HG03060 (cell line): ENCODE measurements around the gene RNF157.

Experiments
- ATAC-seq: cut with Tn5 transposase; IDR thresholded peaks from one replicate; pipeline ENCODE4 v1.9.1; 2021; ENCODE audit warnings: low read depth, moderate number of reproducible peaks; ENCODE audit not compliant: unreplicated experiment

RNF157 gene

DNA sequence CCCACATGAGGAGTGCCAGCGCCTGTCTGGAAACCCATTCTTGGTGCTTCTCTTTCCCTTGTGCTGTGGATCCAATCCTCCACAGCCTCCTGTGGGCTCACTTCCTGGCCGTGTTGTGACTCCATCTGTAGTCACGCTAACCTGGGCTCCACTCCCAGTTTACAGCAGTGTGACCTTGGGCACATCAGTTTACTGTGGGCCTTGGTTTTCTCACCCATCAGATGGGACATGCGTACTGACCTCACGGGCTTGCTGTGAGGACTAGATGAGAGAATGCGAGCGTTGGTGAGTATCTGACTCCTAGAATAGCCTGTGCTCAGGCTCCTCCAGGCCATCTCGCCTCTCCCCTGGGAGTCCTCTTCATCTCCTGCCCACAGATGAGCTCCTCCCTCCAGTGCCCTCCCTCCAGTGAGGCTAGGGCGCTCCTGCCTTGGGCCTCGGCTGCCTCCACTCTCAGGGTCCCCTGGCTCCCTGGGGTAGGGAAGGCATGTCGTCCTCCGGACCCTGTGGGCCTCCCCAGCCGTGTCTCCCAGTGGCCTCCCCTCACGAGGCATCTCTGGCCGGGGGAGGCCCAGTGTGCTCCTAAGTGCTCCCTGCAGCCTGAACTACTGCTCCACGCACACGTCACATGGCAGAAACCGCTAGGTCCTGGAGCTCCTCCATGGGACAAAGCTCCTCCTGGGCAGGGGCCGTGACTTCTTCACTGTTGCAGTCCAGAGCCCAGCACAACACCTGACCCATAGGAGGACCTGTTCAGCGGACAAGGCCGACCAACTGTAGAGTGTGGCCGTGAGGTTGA is 94.0 kb downstream of the RNF157 start:
- ATAC-seq, result no peak

GRCh38 chr17:76145231-76146052 is 94.9 kb downstream of the RNF157 start:
- ATAC-seq, result no peak

DNA sequence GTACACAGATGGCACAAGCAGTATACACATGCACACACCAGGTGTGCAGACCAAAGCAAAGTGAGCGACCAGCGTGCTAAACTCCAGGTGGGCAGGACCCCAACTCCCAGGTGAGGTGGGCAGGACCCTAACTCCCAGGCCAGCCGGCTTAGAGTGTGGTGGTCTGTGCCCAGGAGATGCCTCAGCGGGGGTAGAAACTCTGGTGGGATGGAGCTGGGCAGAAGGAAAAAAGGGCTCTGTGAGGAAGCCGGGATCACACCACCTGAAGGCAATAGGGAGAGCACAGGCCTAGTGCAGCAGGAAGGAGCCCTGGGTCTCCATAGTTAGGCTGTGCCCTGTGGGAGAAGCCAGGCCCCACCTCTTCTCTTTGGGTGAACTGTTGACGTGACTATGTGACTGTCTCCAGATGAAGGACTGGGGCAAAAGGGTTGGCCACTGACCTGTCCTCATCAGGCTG is 97.7 kb downstream of the RNF157 start:
- ATAC-seq, result no peak

DNA sequence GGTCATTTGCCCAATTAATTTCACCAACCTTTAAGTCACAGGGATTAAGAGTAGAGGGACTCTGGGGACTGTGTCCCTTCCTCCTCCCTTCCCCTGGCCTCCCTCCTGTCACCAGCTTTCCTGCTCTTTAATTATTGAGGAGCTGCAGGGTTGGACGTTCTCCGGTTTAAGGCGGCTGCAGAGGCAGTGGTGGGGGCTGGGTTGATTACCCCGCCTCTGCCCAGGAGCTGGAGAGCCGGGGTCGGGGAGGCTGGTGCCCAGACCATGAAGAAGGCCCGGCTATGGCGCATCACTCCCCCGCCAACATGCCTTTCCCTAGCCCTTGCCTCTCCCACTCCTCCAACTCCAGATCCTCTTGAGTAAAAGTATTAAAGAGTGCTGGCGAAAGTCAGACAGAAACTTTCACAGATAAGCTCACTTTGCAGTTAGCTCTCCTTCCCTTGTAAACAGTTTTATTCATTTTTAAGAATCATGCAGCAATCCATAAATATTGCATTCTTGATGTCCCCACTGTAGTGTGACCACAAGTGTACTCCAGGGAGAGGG is 98.2 kb downstream of the RNF157 start:
- ATAC-seq, result no peak

DNA sequence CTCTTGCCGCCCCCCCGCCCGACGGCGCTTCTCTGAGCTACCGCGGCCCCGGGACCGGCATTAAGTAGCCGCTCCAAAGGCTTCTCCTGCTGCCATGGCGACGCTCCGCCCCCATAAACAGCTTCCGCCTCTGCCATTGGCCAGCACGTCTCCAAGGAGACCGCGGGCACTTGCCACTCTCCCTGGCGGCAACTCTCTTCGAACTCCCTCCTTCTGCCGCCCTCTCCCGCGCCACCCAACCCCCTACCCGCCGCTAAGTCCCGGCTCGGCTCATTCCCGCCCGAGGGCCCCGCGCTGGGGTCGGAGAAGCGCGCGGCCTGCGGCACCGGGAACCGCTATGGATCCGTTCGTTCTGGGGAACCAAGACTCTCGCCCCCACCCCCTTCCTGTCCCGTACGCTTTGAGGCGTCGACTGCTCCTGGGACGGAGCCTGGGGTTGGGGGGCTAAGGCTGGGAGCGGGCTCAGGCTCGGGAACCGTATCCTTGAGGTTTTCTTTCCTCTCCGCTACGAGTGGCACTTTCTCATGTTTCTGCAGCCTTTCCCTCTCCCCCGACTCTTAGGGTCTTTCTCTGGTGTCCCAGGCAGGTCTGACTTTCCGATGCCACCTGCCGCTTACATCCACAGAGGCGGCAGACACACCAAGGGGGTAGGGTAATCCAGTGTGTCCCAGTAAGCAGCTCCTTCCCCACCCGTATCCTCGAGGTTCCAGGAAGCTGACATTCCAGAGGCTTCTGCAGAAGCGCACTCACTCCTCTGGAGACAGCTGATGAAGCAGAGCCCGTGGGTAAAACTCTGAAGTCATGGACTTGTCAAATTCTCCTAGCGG is 98.9 kb downstream of the RNF157 start, which contains the start of gene FOXJ1:
FOXJ1 (minus strand) TSS at position 34 of the 827 bp plus-strand sequence. CDS start 850 bp downstream, outside the sequence.
- ATAC-seq, result peak; percentile 44

DNA sequence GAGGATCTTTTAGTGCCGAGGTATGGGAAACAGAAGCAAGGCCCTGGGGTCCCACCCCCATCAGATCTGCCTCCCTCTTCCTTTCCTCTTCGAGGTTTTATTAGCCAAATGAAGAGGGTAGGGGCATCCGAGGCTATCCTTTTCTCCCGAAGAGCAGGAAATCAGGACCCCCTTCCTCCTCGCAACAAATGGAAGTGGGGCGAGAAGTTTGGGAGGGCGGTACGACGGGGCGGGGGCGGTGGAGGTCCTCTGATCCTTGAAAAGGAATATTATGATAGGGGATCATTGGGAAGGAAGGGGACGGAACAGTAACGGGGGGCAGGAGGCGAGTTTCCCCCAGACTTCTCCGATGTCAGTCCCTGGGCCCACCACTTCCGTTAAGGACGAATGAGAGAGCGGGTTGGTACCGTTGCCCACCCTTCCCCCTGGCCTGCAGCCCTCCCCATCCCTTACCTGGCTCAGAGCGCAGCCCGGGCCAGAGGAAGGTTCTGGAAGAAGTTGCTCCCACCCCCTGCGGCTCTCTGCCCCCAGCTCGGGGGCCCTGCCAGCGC is 99.6 kb downstream of the RNF157 start:
- ATAC-seq, result no peak

DNA sequence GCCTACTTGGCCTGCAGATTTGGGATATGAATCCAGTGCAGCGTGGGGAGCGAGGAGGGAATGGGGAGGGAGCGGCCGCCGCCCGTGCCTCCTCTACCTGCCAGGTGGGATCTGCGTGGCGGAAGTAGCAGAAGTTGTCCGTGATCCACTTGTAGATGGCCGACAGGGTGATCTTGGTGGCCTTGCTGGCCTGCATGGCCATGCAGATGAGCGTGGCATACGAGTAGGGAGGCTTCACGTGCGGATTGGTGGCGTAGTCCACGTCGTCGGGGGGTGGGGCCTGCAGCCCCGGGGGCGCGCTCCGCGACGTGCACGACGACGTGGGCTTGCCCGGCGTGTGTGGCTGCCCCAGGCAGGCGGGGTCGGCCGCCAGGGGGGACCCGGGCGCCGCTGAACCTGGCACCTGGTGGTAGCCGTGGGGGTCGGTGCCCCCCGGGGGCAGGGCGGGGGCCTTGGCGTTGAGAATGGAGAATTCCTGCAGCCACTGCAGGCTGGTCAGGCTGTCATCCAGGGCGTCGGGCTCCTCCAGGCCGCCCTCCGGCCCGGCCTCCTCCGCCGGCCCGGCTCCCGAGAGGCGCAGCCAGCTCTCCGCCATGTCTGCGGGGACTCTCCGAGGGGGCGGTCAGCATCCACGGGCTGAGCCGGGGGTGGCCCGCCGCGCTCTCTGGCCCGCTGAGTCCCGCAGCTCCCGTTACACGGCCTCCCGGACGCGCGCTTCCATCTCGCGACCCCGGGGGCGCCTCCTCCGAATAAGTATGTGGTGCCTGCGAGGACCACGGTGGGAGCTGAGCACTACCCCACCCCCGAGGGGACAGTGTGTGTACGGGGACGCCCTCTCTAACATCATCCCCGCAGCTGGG is 100.3 kb downstream of the RNF157 start:
- no peak for ATAC-seq

DNA sequence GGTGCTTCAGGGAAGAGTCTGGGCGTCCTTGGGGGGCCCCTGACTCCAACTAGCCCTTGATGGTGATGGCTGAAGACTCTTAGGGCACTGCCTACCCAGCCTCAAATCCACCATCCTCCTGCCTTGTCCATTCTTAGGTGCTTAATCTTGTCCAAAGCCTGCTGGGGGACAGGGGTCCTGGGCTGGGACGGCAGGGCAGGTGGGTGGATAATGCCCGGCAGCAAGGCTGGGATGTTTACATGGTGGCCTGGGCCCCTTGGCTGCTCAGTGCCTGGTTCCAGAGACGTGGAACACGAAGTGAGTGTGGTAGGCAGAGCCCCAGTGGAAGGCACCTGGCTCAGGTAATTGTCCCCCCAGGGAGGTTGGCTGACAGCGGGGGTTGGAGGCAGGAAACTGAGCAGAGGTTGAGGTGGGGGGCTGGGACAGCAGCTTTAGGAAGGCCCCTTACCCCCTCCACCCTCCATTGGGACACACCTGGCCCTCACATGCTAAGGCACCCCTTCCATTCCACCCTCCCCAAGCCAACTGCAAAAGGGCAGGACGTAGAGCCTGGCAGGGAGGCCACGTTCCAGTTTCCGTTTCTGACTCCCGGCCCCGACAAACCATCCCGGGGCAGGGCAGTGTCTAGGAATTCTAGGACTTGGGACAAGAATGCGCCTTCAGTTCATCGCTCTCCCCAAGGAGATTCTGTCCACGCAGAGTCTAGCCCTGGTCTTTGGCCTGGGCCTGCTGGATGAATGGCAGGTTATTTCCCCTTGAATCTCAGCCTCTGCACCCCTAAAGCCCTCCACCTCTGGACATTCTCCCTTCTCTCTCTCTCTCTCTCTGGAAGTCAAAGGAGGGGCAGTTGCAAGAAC is 101.2 kb downstream of the RNF157 start:
- ATAC-seq, result no peak

DNA sequence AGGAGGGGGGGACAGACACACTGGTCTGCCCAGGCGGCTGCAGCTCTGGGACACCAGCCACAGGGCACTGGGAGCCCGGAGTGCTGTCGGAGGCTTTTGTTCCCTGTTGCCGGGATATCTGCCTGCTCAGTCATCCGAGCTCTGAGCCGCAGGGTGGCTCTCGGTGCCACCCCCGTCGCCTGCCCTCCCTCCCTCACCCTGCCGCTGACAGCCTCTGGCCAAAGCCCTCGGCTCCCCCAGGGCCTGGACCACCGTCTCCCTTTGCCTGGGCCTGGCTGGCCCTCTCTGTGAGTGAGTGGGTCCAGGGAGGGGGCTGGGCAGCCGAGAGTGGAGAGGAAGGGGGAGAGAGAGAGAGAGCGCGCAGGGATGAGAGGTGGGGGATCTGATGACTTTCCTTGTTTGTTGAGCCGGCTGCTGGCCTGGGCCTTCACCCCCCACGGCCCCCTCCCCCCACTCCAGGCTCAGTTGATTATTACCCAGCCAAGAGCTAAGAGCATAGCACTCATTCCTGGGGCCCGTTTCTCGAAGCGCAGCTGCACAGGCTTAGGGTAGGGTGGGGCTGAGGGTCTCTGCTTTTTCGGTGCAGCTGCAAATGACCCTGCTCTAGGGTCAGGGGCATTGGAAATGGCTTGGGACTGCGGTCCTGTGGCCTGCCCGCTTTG is 101.9 kb downstream of the RNF157 start:
- ATAC-seq, result no peak

GRCh38 chr17:76137351-76138233 is 102.7 kb downstream of the RNF157 start:
- ATAC-seq, result no peak

GRCh38 chr17:76137001-76137350 is 103.3 kb downstream of the RNF157 start:
- ATAC-seq, result no peak

DNA sequence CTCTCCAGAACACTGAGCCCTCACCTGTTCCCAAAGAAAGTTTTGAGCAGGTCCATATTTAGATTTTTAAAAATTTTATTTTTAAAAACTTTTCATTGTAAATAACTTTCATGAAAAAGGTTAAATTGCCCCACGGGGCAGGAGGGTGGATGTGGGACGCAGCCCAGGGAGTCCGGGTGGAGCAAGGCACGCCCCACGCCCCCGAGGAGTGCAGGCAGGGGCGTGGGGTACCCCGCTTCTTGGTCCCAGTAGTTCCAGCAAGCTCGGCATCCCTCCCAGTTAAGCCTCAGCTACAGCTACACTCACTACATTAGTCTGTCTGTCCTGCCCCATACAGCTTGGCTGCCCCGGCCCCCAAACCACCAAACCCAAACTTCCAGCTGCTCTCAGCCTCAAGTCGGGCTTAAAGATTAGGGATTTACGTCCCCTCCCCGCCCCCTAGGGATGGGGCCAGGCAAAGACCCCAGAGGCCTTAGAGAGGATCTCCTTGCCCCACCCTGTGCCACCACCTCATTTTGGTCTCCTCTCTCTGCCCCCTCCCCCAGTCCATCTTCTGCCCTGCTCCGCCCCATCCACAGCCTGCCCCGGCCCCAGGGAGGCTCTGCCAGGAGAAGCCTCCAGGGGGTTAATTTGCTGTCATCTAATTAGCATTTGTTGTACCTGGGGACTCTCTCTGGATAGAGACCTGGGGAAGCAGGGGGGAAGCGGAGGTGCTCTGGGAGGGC is 103.9 kb downstream of the RNF157 start:
- ATAC-seq, result no peak

GRCh38 chr17:76135810-76136188 is 104.5 kb downstream of the RNF157 start:
- no peak for ATAC-seq

GRCh38 chr17:76134911-76135809 is 105.1 kb downstream of the RNF157 start:
- no peak for ATAC-seq
